SK-N-SH treated with all-trans-retinoic acid at 6 μM for 48 hours (cell line): Measurements from ENCODE around the gene CEMIP.

Experiments
- ATAC-seq: fragments of 200-7000 bp; cut with Tn5 transposase; 3 replicates; pipeline ENCODE4 v1.9.1; 2020; ENCODE audit warnings: mild to moderate bottlenecking, moderate library complexity
- ARNTL ChIP-seq: fragments of 450-650 bp; formaldehyde crosslinking; IDR thresholded peaks from 2 replicates; pipeline ENCODE4 v1.5.0; 2020; ENCODE audit warnings: low read depth, mild to moderate bottlenecking, moderate library complexity, borderline replicate concordance
- CSDC2 ChIP-seq: fragments of 250-450 bp; sonication (Bioruptor Pico); IDR thresholded peaks from 2 replicates; pipeline ENCODE4 v1.5.0; 2020; ENCODE audit warnings: mild to moderate bottlenecking, moderate library complexity
- CSRNP3 ChIP-seq: fragments of 250-450 bp; sonication (Bioruptor Pico); IDR thresholded peaks from 2 replicates; pipeline ENCODE4 v1.5.1; 2021; ENCODE audit warnings: mild to moderate bottlenecking, moderate library complexity
- ESRRG ChIP-seq: fragments of 250-450 bp; sonication (Bioruptor Pico); IDR thresholded peaks from 2 replicates; pipeline ENCODE4 v1.6.1; 2021; ENCODE audit warnings: mild to moderate bottlenecking
- GLIS3 ChIP-seq: fragments of 250-450 bp; sonication (Bioruptor Pico); IDR thresholded peaks from 2 replicates; pipeline ENCODE4 v1.5.0; 2020; ENCODE audit warnings: mild to moderate bottlenecking, moderate library complexity
- ISL1 ChIP-seq: fragments of 250-450 bp; sonication (Bioruptor Pico); IDR thresholded peaks from 2 replicates; pipeline ENCODE4 v2.1.2; 2022; ENCODE audit warnings: mild to moderate bottlenecking, moderate library complexity
- OSR1 ChIP-seq: fragments of 250-450 bp; sonication (Bioruptor Pico); IDR thresholded peaks from 2 replicates; pipeline ENCODE4 v1.8.0; 2022; ENCODE audit warnings: moderate library complexity, mild to moderate bottlenecking, inconsistent platforms
- POU6F1 ChIP-seq: fragments of 250-450 bp; sonication (Bioruptor Pico); IDR thresholded peaks from 2 replicates; pipeline ENCODE4 v1.8.0; 2021; ENCODE audit warnings: low read depth, mild to moderate bottlenecking, moderate library complexity, borderline replicate concordance
- PPARA ChIP-seq: fragments of 250-450 bp; sonication (Bioruptor Pico); IDR thresholded peaks from 2 replicates; pipeline ENCODE4 v1.5.0; 2020; ENCODE audit warnings: mild to moderate bottlenecking, borderline replicate concordance
- RARB ChIP-seq: fragments of 250-450 bp; sonication (Bioruptor Pico); IDR thresholded peaks from 2 replicates; pipeline ENCODE4 v1.8.0; 2021; ENCODE audit warnings: mild to moderate bottlenecking, moderate library complexity
- SNAI2 ChIP-seq: fragments of 250-450 bp; sonication (Bioruptor Pico); IDR thresholded peaks from 2 replicates; pipeline ENCODE4 v1.5.0; 2020; ENCODE audit warnings: mild to moderate bottlenecking, moderate library complexity
- TCF4 ChIP-seq: fragments of 250-450 bp; sonication (Bioruptor Pico); IDR thresholded peaks from 2 replicates; pipeline ENCODE4 v1.8.0; 2021; ENCODE audit warnings: mild to moderate bottlenecking, moderate library complexity, borderline replicate concordance
- TOX ChIP-seq: fragments of 250-450 bp; sonication (Bioruptor Pico); IDR thresholded peaks from 2 replicates; pipeline ENCODE4 v1.8.0; 2021; ENCODE audit warnings: mild to moderate bottlenecking, moderate library complexity, borderline replicate concordance
- ZFP3 ChIP-seq: fragments of 250-450 bp; sonication (Bioruptor Pico); IDR thresholded peaks from 2 replicates; pipeline ENCODE4 v1.5.0; 2020; ENCODE audit warnings: mild to moderate bottlenecking, moderate library complexity
- ZFP30 ChIP-seq: fragments of 450-650 bp; formaldehyde crosslinking; IDR thresholded peaks from 2 replicates; pipeline ENCODE4 v1.5.0; 2022; ENCODE audit warnings: mild to moderate bottlenecking, moderate library complexity
- ZNF70 ChIP-seq: fragments of 450-650 bp; formaldehyde crosslinking; IDR thresholded peaks from 2 replicates; pipeline ENCODE4 v1.5.0; 2020; ENCODE audit warnings: mild to moderate bottlenecking, moderate library complexity
- ZNF8 ChIP-seq: fragments of 450-650 bp; formaldehyde crosslinking; IDR thresholded peaks from 2 replicates; pipeline ENCODE4 v1.5.0; 2020; ENCODE audit warnings: mild to moderate bottlenecking, moderate library complexity
- TF ChIP-seq, protein P1 (sequence below): fragments of 250-450 bp; sonication (Bioruptor Pico); IDR thresholded peaks from 2 replicates; pipeline ENCODE4 v1.8.0; 2020; ENCODE audit warnings: mild to moderate bottlenecking, moderate library complexity, borderline replicate concordance
- TF ChIP-seq, protein P2 (sequence below): fragments of 250-450 bp; sonication (Bioruptor Pico); IDR thresholded peaks from 2 replicates; pipeline ENCODE4 v1.5.0; 2020; ENCODE audit warnings: mild to moderate bottlenecking, moderate library complexity
- TF ChIP-seq, protein P3 (sequence below): fragments of 250-450 bp; sonication (Bioruptor Pico); IDR thresholded peaks from 2 replicates; pipeline ENCODE4 v1.5.1; 2020; ENCODE audit warnings: low read depth, mild to moderate bottlenecking, moderate library complexity

The CEMIP gene

GRCh38 chr15:80766275-80766674, 12.9 kb upstream of the CEMIP start:
- TF ChIP-seq ZFP30 (CRISPR knock-in tag), result no peak
- TF ChIP-seq ZNF70 (CRISPR knock-in tag), result no peak
- no peak for TF ChIP-seq PPARA (CRISPR knock-in tag)
- TF ChIP-seq GLIS3 (CRISPR knock-in tag), result no peak
- TF ChIP-seq OSR1 (CRISPR knock-in tag), result no peak
- no peak for TF ChIP-seq TCF4 (CRISPR knock-in tag)
- TF ChIP-seq POU6F1 (CRISPR knock-in tag), result no peak
- no peak for TF ChIP-seq ZNF8 (CRISPR knock-in tag)
- TF ChIP-seq ISL1 (CRISPR knock-in tag), result no peak
- TF ChIP-seq ESRRG (CRISPR knock-in tag), result no peak
- TF ChIP-seq ARNTL (CRISPR knock-in tag), result no peak
- TF ChIP-seq, protein P1, sequence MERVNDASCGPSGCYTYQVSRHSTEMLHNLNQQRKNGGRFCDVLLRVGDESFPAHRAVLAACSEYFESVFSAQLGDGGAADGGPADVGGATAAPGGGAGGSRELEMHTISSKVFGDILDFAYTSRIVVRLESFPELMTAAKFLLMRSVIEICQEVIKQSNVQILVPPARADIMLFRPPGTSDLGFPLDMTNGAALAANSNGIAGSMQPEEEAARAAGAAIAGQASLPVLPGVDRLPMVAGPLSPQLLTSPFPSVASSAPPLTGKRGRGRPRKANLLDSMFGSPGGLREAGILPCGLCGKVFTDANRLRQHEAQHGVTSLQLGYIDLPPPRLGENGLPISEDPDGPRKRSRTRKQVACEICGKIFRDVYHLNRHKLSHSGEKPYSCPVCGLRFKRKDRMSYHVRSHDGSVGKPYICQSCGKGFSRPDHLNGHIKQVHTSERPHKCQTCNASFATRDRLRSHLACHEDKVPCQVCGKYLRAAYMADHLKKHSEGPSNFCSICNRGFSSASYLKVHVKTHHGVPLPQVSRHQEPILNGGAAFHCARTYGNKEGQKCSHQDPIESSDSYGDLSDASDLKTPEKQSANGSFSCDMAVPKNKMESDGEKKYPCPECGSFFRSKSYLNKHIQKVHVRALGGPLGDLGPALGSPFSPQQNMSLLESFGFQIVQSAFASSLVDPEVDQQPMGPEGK (CRISPR knock-in tag), result no peak
- TF ChIP-seq, all 23 proteins: peak for 0

GRCh38 chr15:80768158-80768557, 11.0 kb upstream of the CEMIP start:
- no peak for ATAC-seq
- TF ChIP-seq, protein P2, sequence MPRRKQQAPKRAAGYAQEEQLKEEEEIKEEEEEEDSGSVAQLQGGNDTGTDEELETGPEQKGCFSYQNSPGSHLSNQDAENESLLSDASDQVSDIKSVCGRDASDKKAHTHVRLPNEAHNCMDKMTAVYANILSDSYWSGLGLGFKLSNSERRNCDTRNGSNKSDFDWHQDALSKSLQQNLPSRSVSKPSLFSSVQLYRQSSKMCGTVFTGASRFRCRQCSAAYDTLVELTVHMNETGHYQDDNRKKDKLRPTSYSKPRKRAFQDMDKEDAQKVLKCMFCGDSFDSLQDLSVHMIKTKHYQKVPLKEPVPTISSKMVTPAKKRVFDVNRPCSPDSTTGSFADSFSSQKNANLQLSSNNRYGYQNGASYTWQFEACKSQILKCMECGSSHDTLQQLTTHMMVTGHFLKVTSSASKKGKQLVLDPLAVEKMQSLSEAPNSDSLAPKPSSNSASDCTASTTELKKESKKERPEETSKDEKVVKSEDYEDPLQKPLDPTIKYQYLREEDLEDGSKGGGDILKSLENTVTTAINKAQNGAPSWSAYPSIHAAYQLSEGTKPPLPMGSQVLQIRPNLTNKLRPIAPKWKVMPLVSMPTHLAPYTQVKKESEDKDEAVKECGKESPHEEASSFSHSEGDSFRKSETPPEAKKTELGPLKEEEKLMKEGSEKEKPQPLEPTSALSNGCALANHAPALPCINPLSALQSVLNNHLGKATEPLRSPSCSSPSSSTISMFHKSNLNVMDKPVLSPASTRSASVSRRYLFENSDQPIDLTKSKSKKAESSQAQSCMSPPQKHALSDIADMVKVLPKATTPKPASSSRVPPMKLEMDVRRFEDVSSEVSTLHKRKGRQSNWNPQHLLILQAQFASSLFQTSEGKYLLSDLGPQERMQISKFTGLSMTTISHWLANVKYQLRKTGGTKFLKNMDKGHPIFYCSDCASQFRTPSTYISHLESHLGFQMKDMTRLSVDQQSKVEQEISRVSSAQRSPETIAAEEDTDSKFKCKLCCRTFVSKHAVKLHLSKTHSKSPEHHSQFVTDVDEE (CRISPR knock-in tag), result no peak
- TF ChIP-seq ZNF70 (CRISPR knock-in tag) (no peak), TCF4 (CRISPR knock-in tag) (no peak), GLIS3 (CRISPR knock-in tag) (no peak), OSR1 (CRISPR knock-in tag) (no peak), ZFP3 (CRISPR knock-in tag) (no peak), ZFP30 (CRISPR knock-in tag) (no peak), CSRNP3 (no peak), RARB (no peak), ISL1 (CRISPR knock-in tag) (no peak), CSDC2 (no peak), TOX (CRISPR knock-in tag) (no peak), ZNF8 (CRISPR knock-in tag) (no peak), PPARA (CRISPR knock-in tag) (no peak), ESRRG (CRISPR knock-in tag) (no peak), POU6F1 (CRISPR knock-in tag) (no peak), SNAI2 (CRISPR knock-in tag) (no peak)
- TF ChIP-seq, protein P1 (CRISPR knock-in tag), result no peak
- TF ChIP-seq, protein P3, sequence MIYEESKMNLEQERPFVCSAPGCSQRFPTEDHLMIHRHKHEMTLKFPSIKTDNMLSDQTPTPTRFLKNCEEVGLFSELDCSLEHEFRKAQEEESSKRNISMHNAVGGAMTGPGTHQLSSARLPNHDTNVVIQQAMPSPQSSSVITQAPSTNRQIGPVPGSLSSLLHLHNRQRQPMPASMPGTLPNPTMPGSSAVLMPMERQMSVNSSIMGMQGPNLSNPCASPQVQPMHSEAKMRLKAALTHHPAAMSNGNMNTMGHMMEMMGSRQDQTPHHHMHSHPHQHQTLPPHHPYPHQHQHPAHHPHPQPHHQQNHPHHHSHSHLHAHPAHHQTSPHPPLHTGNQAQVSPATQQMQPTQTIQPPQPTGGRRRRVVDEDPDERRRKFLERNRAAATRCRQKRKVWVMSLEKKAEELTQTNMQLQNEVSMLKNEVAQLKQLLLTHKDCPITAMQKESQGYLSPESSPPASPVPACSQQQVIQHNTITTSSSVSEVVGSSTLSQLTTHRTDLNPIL (CRISPR knock-in tag), result no peak

More at GRCh38 chr15:80766275-80766674, 12.9 kb upstream of the CEMIP start:
- no peak for ATAC-seq
